Endodermal cell (in vitro differentiated cells): ENCODE measurements around the gene GID4. TPM values are rescaled to one million over a fixed set of nuclear protein-coding genes. Genes with fewer than 3 reads are reported as not detected.

Source experiments
- DNase-seq: peaks from one replicate; pipeline ENCODE4 v3.0.0-alpha.2; 2017
- H3K27ac ChIP-seq: 2 replicates; pipeline ENCODE4 v1.5.1; 2013; ENCODE audit warnings: mild to moderate bottlenecking, low read depth, low read length, moderate library complexity
- H3K27me3 ChIP-seq: 2 replicates; pipeline ENCODE4 v1.6.1; 2013; ENCODE audit warnings: mild to moderate bottlenecking, low read length, moderate library complexity; ENCODE audit not compliant: insufficient read depth, control insufficient read depth, poor library complexity, severe bottlenecking
- H3K36me3 ChIP-seq: 2 replicates; pipeline ENCODE4 v1.7.0; 2013; ENCODE audit warnings: mild to moderate bottlenecking, low read length, moderate library complexity; ENCODE audit not compliant: control insufficient read depth, insufficient read depth
- H3K4me1 ChIP-seq: one replicate; pipeline ENCODE4 v1.7.0; 2013; ENCODE audit warnings: low read length; ENCODE audit not compliant: control insufficient read depth, insufficient read depth
- H3K4me3 ChIP-seq: 2 replicates; pipeline ENCODE4 v1.5.1; 2013; ENCODE audit warnings: mild to moderate bottlenecking, low read length, moderate library complexity
- H3K9ac ChIP-seq: 2 replicates; pipeline ENCODE4 v1.6.1; 2013; ENCODE audit warnings: mild to moderate bottlenecking, low read length, moderate library complexity; ENCODE audit not compliant: poor library complexity, severe bottlenecking; ENCODE audit errors: extremely low read depth
- H3K9me3 ChIP-seq: 2 replicates; pipeline ENCODE4 v1.6.1; 2013; ENCODE audit warnings: mild to moderate bottlenecking, low read length, moderate library complexity; ENCODE audit not compliant: control insufficient read depth
- H3K27ac Mint-ChIP-seq: 2 replicates; pipeline ENCODE4 v1.8.0; 2020; ENCODE audit warnings: mixed read lengths
- H3K27me3 Mint-ChIP-seq: 2 replicates; pipeline ENCODE4 v1.8.0; 2021; ENCODE audit warnings: mild to moderate bottlenecking, mixed read lengths; ENCODE audit not compliant: insufficient read depth
- H3K36me3 Mint-ChIP-seq: 2 replicates; pipeline ENCODE4 v1.8.0; 2020; ENCODE audit warnings: low read depth, mixed read lengths
- H3K4me1 Mint-ChIP-seq: 2 replicates; pipeline ENCODE4 v1.8.0; 2020; ENCODE audit warnings: mixed read lengths
- H3K4me3 Mint-ChIP-seq: 2 replicates; pipeline ENCODE4 v1.8.0; 2020; ENCODE audit warnings: mild to moderate bottlenecking, moderate library complexity, mixed read lengths
- H3K9me3 Mint-ChIP-seq: 2 replicates; pipeline ENCODE4 v1.8.0; 2020; ENCODE audit warnings: mild to moderate bottlenecking, mixed read lengths
- CTCF ChIP-seq: fragments of 200-600 bp; sonication (generic); conservative IDR thresholded peaks from 2 replicates; pipeline ENCODE4 v1.5.0; 2021; ENCODE audit warnings: antibody characterized with exemption, mild to moderate bottlenecking
- WGBS, 2 experiments: methylation state at CpG; one replicate each; pipeline versions ENCODE4 v1.1.5 to v1.1.7; 2013; ENCODE audit warnings: missing lambda C conversion rate in 2 of 2, mixed read lengths in 1 of 2; ENCODE audit not compliant: insufficient coverage in 1 of 2, insufficient read length in 1 of 2; 5-methylcytosine and 5-hydroxymethylcytosine counted together
- total RNA-seq, 2 donors: library from RNA; stranded (reverse); fragmentation: NEBNext Ultra II Directional in 1 of 2; extraction: Animal tissue kit (Norgen Biotek cat#: 25700) in 1 of 2; gene quantifications; 2 replicates in 1 of 2; 3 replicates in 1 of 2; pipeline ENCODE4 v1.2.1, GENCODE V29; 2021

GID4 gene
- total RNA-seq, 2 donors from 2014 or later: 20.5 to 20.8 TPM

GRCh38 chr17:18037486-18037885 lies 1.7 kb upstream of the GID4 start:
- Histone ChIP-seq H3K36me3 (peaks cover 30% of the 10 kb centered on the region), H3K4me3 (peak overlapping the region; percentile 97), H3K27ac (no peak overlapping the region), H3K27me3 (no peaks in the 10 kb centered on the region), H3K9ac (peak overlapping the region; percentile 90), H3K4me1 (no peaks in the 10 kb centered on the region), H3K9me3 (no peaks in the 10 kb centered on the region)
- DNase-seq: no peak
- peaks cover 3% of the 10 kb centered on the region for H3K36me3 Mint-ChIP-seq
- 84 to 89% methylated on average over 6 of the region's 6 CpGs for WGBS, 2 experiments
- H3K9me3 Mint-ChIP-seq: no peaks in the 10 kb centered on the region
- H3K27me3 Mint-ChIP-seq: no peaks in the 10 kb centered on the region
- TF ChIP-seq CTCF: no peak
- peak overlapping the region; percentile 92 for H3K4me3 Mint-ChIP-seq
- H3K27ac Mint-ChIP-seq: peak overlapping the region; percentile 93
- peaks cover 45% of the 10 kb centered on the region for H3K4me1 Mint-ChIP-seq

GRCh38 chr17:18038149-18038850 lies 908 bp upstream of the GID4 start:
- H3K4me1 ChIP-seq: peaks cover 5% of the 10 kb centered on the region
- peak overlapping the region; percentile 97 for H3K4me3 ChIP-seq
- H3K36me3 ChIP-seq: peaks cover 36% of the 10 kb centered on the region
- H3K36me3 Mint-ChIP-seq: peaks cover 3% of the 10 kb centered on the region
- no peaks in the 10 kb centered on the region for H3K9me3 Mint-ChIP-seq
- no peaks in the 10 kb centered on the region for H3K9me3 ChIP-seq
- H3K4me3 Mint-ChIP-seq: peak overlapping the region; percentile 92
- peak; percentile 68 for DNase-seq
- H3K9ac ChIP-seq: peak overlapping the region; percentile 90
- H3K27me3 Mint-ChIP-seq: no peaks in the 10 kb centered on the region
- peak overlapping the region; percentile 93 for H3K27ac Mint-ChIP-seq
- WGBS, 2 experiments: 5 to 6% methylated on average over 11 to 12 of the region's 13 CpGs
- no peak for TF ChIP-seq CTCF
- H3K27me3 ChIP-seq: no peaks in the 10 kb centered on the region
- H3K4me1 Mint-ChIP-seq: peaks cover 51% of the 10 kb centered on the region
- H3K27ac ChIP-seq: no peak overlapping the region

- peak; percentile 88 for DNase-seq
- peak overlapping the region; percentile 93 for H3K27ac Mint-ChIP-seq
- peaks cover 35% of the 10 kb centered on the region for H3K36me3 ChIP-seq
Observed at GRCh38 chr17:18039535-18040260, 490 bp downstream of the GID4 start.

More at GRCh38 chr17:18039535-18040260, 490 bp downstream of the GID4 start:
- TF ChIP-seq CTCF: no peak
- Mint-ChIP-seq H3K36me3 (peaks cover 3% of the 10 kb centered on the region), H3K4me1 (peaks cover 52% of the 10 kb centered on the region), H3K27me3 (no peaks in the 10 kb centered on the region), H3K9me3 (no peaks in the 10 kb centered on the region), H3K4me3 (peak overlapping the region; percentile 92)
- Histone ChIP-seq H3K27me3 (no peaks in the 10 kb centered on the region), H3K9ac (peak overlapping the region; percentile 72), H3K27ac (no peak overlapping the region), H3K4me1 (peaks cover 7% of the 10 kb centered on the region), H3K9me3 (no peaks in the 10 kb centered on the region), H3K4me3 (peak overlapping the region; percentile 97)
- WGBS, 2 experiments: 1% methylated on average over 17 to 73 of the region's 81 CpGs
